ENCODE data around the gene KRT38.

DNA sequence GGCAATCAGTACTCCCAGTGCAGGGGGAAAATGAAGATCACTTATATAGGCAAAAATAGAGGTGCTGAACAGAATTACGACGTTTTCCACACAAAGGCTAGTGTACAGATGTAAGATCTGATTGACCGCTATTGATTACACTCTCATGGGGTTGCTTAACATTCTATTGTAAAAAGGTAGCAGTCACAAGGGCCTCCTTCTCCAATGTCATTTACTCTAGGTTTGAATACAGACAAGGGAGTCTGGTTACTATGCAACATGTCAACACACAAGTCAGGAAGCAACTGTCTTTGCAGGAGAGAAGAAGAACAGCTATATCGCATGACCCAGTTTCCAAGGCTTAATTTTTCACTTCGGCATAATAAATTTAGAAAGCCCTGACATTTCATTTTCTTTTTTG lies 24.3 kb downstream of the KRT38 start:
- TF ChIP-seq, protein P1, sequence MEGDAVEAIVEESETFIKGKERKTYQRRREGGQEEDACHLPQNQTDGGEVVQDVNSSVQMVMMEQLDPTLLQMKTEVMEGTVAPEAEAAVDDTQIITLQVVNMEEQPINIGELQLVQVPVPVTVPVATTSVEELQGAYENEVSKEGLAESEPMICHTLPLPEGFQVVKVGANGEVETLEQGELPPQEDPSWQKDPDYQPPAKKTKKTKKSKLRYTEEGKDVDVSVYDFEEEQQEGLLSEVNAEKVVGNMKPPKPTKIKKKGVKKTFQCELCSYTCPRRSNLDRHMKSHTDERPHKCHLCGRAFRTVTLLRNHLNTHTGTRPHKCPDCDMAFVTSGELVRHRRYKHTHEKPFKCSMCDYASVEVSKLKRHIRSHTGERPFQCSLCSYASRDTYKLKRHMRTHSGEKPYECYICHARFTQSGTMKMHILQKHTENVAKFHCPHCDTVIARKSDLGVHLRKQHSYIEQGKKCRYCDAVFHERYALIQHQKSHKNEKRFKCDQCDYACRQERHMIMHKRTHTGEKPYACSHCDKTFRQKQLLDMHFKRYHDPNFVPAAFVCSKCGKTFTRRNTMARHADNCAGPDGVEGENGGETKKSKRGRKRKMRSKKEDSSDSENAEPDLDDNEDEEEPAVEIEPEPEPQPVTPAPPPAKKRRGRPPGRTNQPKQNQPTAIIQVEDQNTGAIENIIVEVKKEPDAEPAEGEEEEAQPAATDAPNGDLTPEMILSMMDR (IDR thresholded peaks at IDR 0.05): no peak
- no peak for TF ChIP-seq POLR2A (IDR thresholded peaks at IDR 0.05)

Measured in tibial nerve (tissue), 3 donors.